SJCRH30 (cell line): Measurements from ENCODE around the gene KCND3. TPM values are rescaled to one million over a fixed set of nuclear protein-coding genes. Genes with fewer than 3 reads are reported as not detected.

Experiments
- DNase-seq, 2 experiments: peaks; one replicate each; pipeline ENCODE4 v3.0.0-alpha.2; 2015 to 2020
- H3K27ac ChIP-seq: fragments of 250-450 bp; sonication (Bioruptor Pico); 2 replicates; pipeline ENCODE4 v1.5.1; 2020; ENCODE audit warnings: mild to moderate bottlenecking, moderate library complexity
- H3K27me3 ChIP-seq: fragments of 250-450 bp; sonication (Bioruptor Pico); 2 replicates; pipeline ENCODE4 v1.5.1; 2020; ENCODE audit warnings: mild to moderate bottlenecking, moderate library complexity
- H3K36me3 ChIP-seq: fragments of 250-450 bp; sonication (Bioruptor Pico); 2 replicates; pipeline ENCODE4 v1.5.1; 2020; ENCODE audit warnings: mild to moderate bottlenecking, moderate library complexity
- H3K4me1 ChIP-seq: fragments of 250-450 bp; sonication (Bioruptor Pico); 2 replicates; pipeline ENCODE4 v1.5.1; 2020; ENCODE audit warnings: mild to moderate bottlenecking, moderate library complexity
- H3K4me3 ChIP-seq: fragments of 250-450 bp; sonication (Bioruptor Pico); 2 replicates; pipeline ENCODE4 v1.5.1; 2020; ENCODE audit warnings: mild to moderate bottlenecking, moderate library complexity
- H3K9me3 ChIP-seq: fragments of 250-450 bp; sonication (Bioruptor Pico); replicated peaks from 2 replicates; pipeline ENCODE4 v1.5.1; 2020; ENCODE audit warnings: mild to moderate bottlenecking, moderate library complexity
- total RNA-seq: library from RNA; depleted of rRNA; stranded (reverse); fragments of >200 nt; shearing (Covaris generic); gene quantifications from 2 replicates; pipeline ENCODE4 v1.2.3, GENCODE V29; 2014

KCND3 gene
- total RNA-seq, 1 experiment from 2014 or later = 5.1 TPM

DNA sequence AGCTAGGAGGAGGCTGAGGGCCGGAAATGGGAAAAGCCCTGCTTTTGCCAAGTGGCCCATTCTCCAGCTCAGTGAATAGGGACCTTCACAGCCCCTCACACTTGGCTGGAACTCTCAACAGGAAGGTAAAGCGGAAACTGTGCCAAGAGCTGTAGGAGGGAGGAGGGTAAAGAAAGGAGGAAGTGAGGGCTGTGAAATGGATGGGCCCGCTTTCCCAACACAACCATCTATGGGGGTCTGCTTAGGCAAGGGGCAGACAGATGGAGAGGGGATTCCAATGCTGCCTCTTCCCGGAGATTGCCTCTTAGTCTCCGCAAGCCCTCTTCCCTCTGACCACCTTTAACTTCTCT lies 255.5 kb downstream of the KCND3 start:
- Histone ChIP-seq H3K27ac (peak overlapping the region; percentile 71), H3K9me3 (no peaks in the 10 kb centered on the region), H3K4me1 (peaks cover 71% of the 10 kb centered on the region), H3K27me3 (no peaks in the 10 kb centered on the region), H3K4me3 (no peak overlapping the region), H3K36me3 (peaks cover 11% of the 10 kb centered on the region; the same call in 1 of the 2 replicates)
- no peak for DNase-seq

DNA sequence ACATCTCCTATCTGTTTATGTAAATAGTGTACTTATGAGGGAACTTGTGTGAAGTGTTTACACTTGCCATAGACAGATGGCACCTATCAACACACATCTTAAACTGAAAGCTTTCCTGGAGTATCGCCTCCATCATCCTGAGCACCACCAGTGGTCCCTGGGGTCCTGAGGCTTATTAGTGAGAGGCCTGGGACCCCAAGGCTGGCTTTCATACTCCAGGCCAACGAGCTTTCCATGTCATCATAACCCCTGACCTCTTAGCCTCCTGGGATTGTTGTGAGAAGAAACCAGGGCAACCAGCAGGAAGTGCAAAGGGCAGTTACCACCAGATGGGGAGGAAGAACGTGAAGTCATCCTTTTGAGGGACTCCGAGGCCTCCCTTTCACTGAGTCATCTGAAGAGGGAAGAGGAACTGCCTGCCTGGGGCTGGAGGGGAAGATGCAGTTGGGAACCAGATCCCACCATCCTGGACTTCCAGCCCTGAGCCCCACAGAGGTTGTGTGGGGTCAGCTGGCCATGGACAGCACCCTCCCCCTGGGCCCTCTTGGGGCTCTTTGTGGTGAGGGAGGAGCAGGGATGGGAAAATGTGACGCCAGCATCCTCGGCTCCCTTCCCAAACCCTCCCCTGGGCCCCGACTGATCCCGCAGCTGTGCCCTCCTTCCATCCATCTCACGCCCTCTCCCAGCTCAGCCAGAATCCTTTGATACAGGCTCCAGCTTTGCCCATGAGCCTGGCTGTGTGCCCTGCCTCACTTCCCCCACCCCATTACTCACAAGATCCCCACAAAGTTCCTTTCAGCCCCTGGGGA lies 256.1 kb downstream of the KCND3 start:
- peak; percentile 89 to 93 for DNase-seq
- Histone ChIP-seq H3K27me3 (no peaks in the 10 kb centered on the region), H3K4me3 (no peak overlapping the region), H3K4me1 (peaks cover 77% of the 10 kb centered on the region), H3K27ac (peak overlapping the region; percentile 71), H3K36me3 (peaks cover 12% of the 10 kb centered on the region; the same call in 1 of the 2 replicates), H3K9me3 (no peaks in the 10 kb centered on the region)

DNA sequence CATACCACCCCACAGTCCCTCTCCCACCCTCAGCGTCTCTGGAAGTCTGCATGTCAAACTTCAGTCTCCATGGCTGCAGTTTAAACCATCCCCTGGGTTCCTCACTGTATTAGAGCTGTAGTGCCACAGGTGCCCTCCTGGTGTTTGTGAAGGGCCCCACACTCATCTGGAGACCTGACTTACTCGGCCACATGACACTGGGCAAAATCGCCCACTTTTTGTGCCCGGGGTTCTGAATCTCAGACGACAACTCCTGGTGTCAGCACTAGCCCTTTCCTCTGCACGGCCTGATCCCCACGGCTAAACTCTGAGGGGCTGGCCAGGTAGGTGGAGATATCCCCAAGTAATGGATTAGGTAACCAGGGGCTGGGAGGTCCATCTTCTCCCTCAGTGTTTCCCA lies 256.8 kb downstream of the KCND3 start:
- H3K4me1 ChIP-seq = peaks cover 79% of the 10 kb centered on the region
- H3K36me3 ChIP-seq = peaks cover 15% of the 10 kb centered on the region; the same call in 1 of the 2 replicates
- no peak for DNase-seq
- H3K4me3 ChIP-seq = no peak overlapping the region
- H3K27ac ChIP-seq = peak overlapping the region; percentile 71
- H3K9me3 ChIP-seq = no peaks in the 10 kb centered on the region
- no peaks in the 10 kb centered on the region for H3K27me3 ChIP-seq

DNA sequence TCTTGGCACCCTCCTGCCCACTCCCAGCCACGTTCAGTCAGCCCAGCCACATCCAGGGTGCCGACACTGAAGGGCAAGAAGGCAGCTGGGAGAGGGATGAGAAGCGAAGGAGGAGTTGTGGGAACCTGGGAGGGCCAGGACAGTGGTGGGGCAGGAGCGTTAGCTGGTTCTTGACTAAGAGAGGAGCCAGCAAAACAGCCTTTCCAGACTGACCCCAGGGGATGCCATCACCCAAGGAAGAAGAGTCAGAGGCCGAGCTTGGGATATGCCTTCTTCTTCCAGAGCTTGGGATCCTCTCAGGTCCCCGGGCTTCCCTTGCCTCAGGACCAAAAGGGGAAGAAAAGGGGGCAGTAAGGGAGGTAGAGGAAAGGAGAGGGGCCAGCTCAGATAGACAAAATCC lies 257.5 kb downstream of the KCND3 start:
- Histone ChIP-seq H3K27me3 (no peaks in the 10 kb centered on the region), H3K27ac (no peak overlapping the region), H3K4me3 (no peak overlapping the region), H3K9me3 (no peaks in the 10 kb centered on the region), H3K36me3 (peaks cover 22% of the 10 kb centered on the region; the same call in 1 of the 2 replicates), H3K4me1 (peaks cover 77% of the 10 kb centered on the region)
- no peak for DNase-seq

DNA sequence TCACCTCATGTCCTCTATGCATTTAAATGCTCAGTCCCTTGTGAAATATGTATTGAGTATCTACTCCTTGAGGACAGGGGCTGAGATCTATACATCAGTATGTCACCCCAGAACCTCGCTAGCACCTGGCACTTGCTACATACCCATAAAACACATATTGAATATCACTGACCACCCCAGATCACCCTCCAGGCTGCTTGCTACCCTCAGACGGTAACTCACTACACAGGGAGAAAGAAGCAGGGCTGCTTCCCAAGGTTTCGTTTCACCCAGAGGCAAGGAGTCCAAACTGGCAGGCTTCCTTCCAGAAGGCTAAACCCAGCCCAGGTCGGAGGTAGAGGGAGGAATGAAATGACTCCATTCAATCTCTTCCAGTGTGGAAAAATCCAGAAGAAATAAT lies 258.8 kb downstream of the KCND3 start:
- Histone ChIP-seq H3K4me3 (no peak overlapping the region), H3K27ac (no peak overlapping the region), H3K4me1 (peaks cover 79% of the 10 kb centered on the region), H3K27me3 (no peaks in the 10 kb centered on the region), H3K9me3 (no peaks in the 10 kb centered on the region), H3K36me3 (peaks cover 33% of the 10 kb centered on the region)
- no peak for DNase-seq

DNA sequence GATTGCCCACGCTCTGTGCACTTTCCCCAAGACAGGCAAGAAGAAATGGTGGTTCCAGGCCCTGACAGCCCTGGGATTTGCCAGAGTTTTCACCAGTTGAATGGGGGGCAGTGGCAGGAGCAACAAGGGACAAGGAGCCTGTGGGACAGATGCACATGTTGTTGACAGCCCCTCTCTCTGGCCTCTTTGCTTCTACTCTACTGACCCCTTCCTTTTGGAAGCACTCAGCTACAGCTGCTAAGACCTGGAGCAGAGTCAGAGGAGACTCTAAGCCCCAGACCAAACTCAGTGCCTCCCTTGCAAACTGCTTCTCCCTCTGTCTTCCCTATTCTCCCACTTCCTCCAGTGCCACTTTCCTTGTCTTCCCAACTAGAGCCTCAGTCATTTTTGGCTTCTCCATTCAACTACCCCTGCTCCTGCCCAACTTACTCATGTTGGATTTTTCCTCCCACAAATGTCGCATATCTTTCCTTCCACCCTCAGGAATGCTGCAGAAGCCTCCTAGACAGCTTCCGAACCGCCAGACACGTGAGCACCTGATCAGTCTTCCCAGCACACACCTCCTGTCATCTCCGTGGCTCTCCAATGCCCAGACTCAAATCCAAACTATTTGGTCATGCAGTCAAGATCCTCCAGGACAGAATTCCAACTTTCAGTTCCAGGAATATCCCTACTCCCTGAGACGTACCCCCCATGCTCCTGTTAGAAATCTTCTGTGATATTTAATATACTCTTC lies 259.4 kb downstream of the KCND3 start:
- Histone ChIP-seq H3K9me3 (no peaks in the 10 kb centered on the region), H3K36me3 (peaks cover 33% of the 10 kb centered on the region), H3K4me3 (no peak overlapping the region), H3K27me3 (no peaks in the 10 kb centered on the region), H3K4me1 (peaks cover 76% of the 10 kb centered on the region), H3K27ac (peak overlapping the region; percentile 62)
- DNase-seq = peak; percentile 43 to 67

DNA sequence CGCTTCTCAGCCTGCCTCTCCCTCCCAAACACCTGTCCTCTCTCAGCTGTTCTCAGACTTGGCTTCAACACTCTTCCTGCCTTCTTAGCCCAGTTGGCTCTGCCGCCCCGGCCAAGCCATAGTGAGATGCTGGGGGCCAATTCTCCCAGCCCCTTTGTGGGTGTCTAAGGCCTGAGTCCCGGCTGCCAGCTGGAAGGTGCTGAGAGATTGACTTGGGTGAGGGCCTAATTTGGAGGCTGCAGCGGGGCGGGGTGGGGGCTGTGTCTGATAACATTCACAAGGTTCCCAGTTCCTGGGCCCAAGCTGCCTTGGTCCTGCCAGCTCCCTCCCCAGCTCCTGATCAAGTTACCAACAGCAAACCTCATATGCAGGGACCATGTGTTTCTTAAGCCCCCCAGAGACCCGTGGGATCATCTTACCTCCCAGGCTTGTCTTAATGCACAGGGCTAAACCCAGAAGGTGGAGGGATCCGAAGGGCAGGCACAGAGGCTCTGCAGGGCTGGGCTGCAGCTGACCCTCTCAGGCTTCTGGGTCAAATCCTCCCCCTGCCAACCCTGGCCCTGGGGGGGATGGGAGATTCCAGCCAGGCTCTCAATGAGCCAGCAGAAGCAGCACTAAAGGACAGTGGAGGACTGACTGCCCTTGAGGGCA lies 260.1 kb downstream of the KCND3 start:
- no peaks in the 10 kb centered on the region for H3K27me3 ChIP-seq
- peaks cover 29% of the 10 kb centered on the region for H3K36me3 ChIP-seq
- peak; percentile 93 to 96 for DNase-seq
- H3K9me3 ChIP-seq = no peaks in the 10 kb centered on the region
- no peak overlapping the region for H3K4me3 ChIP-seq
- H3K27ac ChIP-seq = peak overlapping the region; percentile 62
- peaks cover 76% of the 10 kb centered on the region for H3K4me1 ChIP-seq

DNA sequence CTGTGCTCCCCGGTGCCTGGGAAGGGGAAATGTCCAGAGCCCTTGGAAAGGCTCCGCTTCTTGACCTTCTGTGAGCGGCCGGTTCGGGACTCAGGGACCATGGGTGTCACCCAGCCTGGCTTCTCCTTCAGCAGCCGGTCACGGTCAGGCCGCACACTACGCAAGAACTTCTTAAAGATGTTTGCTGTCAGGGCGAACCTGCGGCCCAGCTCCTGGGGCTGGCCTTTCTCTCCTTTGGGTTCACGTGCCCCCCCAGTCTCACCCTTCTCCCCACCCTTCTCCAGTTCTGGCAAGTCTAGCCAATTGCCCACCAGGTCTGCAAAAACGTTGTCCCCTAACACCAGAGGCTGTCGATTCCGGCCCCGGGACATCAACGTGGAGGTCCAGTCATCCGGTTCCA lies 262.4 kb downstream of the KCND3 start:
- H3K9me3 ChIP-seq = no peaks in the 10 kb centered on the region

DNA sequence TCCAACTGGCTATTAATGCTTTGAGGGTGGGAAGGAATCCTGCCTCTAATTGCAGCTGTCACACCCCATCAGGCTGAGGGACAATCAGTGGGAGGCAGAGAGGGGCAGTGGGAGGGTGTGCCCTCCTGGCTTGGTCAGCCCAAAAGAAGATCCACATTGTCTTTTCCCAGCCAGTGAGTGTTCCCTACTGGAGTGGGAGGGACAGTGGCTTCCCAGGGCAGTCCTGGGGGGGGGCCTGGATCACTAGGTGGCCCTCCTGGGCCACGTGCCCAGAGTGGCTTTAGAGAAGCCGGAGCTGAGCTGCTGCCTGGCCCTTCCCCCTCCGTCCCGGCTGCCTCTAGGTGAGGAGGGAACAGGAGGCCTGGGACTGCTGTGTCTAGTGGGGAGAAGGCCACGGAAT lies 264.3 kb downstream of the KCND3 start:
- Histone ChIP-seq H3K27me3 (no peaks in the 10 kb centered on the region), H3K9me3 (no peaks in the 10 kb centered on the region), H3K4me1 (peaks cover 71% of the 10 kb centered on the region), H3K36me3 (peaks cover 29% of the 10 kb centered on the region), H3K27ac (peak overlapping the region; percentile 60), H3K4me3 (no peak overlapping the region)
- peak; percentile 95 to 98 for DNase-seq

More for the DNA sequence above, 262.4 kb downstream of the KCND3 start:
- Histone ChIP-seq H3K27me3 (no peaks in the 10 kb centered on the region), H3K4me1 (peaks cover 68% of the 10 kb centered on the region), H3K27ac (no peak overlapping the region), H3K4me3 (no peak overlapping the region), H3K36me3 (peaks cover 32% of the 10 kb centered on the region)
- no peak for DNase-seq

DNA sequence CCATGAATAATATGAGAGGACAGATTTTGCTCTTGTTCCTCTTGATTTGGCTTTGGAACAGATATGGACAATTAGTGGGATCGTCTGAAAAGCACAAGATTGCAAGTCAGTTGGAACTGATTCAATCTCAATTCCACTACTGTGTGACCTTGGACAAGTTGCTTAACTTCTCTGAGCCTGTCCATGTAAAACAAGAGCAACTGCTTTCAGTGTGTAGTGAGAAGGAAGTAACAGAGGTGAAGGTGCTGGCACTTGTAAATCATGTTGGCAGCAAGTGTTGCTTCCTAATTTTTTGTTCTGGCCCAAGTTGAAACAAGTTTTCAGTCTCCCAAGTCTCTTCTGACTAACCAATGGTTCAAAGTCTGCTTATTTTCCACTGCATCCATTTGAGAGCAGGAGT lies 265.6 kb downstream of the KCND3 start:
- H3K27ac ChIP-seq = no peak overlapping the region
- H3K4me1 ChIP-seq = peaks cover 73% of the 10 kb centered on the region
- peaks cover 29% of the 10 kb centered on the region for H3K36me3 ChIP-seq
- no peak for DNase-seq
- no peaks in the 10 kb centered on the region for H3K9me3 ChIP-seq
- no peaks in the 10 kb centered on the region for H3K27me3 ChIP-seq
- H3K4me3 ChIP-seq = no peak overlapping the region

DNA sequence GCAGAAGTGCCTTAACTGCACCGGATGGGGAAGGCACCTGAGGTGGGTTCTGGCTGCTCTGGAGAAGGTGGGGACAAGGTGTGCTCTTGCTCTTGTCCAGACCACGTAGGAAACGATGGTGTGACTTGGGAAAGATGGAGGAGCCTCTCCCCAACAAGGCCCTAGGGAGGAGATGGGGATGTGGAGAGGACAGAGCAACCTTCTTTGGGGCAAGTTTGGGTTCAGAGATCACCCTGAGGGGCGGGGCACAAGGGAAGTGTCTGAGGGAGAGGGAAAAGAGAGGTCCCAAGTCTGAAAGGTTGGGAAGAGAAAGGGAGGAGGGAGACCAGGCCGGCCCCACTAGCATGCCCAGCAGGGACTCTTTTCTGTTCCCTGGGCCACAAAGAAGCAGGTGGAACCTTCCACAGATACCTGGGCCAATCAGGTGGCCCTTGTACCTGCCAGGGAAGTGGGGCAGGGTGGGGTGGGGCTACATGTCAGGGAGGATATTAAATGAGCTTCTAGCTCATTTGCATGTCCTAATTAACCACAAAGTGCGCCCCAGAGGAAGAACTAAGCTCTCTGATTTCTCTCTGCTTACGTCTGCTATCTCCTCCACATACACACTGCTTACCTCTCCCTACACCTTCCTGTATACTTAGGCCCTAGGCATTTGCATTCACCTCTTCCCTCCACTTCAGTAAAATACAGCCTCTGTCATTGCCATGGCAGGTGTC lies 266.2 kb downstream of the KCND3 start:
- H3K9me3 ChIP-seq = no peaks in the 10 kb centered on the region
- H3K36me3 ChIP-seq = peaks cover 26% of the 10 kb centered on the region
- peaks cover 71% of the 10 kb centered on the region for H3K4me1 ChIP-seq
- no peaks in the 10 kb centered on the region for H3K27me3 ChIP-seq
- no peak overlapping the region for H3K4me3 ChIP-seq
- DNase-seq = no peak
- no peak overlapping the region for H3K27ac ChIP-seq

DNA sequence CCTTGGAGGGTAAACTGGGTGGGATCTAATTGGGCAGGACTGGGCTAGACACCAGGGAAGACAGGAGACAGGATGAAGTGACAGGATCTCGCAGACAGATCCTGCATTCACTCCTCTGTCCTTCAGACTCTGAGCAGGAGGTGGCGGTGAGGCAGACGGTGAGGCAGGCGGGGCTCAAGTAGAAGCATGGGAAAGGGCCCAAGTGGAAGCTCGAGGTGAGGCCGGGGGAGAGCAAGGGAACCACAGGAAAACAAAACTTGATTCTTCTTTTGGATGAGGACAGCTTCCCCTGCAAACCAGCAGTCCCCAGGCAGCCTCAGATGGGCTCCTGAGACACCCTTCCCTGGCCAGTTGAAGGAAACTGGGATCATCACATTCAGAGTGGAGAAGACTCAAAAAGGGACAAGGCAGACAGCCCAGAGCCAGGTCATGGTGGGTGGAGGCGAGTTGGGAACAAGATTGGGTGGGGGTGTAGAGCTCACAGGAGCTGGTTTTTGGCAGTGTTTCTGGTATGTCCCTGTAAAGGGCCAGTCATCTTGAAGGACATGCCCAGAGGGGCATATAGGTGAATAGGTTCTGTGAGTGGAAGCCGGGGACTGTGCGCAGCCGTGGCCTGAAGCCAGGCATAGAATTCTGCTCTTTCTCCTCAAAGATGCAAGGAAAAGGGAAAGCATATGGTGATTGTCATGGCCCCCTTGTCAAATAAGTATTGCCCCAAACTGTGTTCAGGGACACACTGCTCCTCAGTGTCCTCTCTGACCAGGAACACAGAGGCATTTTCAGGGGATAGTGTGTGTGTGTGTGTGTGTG lies 268.3 kb downstream of the KCND3 start:
- Histone ChIP-seq H3K9me3 (no peaks in the 10 kb centered on the region), H3K4me1 (peaks cover 55% of the 10 kb centered on the region), H3K4me3 (no peak overlapping the region), H3K27ac (peak overlapping the region; percentile 92; the same call in 1 of the 2 replicates), H3K36me3 (peaks cover 12% of the 10 kb centered on the region), H3K27me3 (no peaks in the 10 kb centered on the region)
- no peak for DNase-seq
